H1 (cell line): ENCODE data around the gene ERC1. TPM values are rescaled to one million over a fixed set of nuclear protein-coding genes. Genes with fewer than 3 reads are reported as not detected.

Experiments
- CTCF ChIA-PET: fragments of 300-600 bp; sonication (Branson Sonifier 250); formaldehyde crosslinking; loops from one replicate; lab custom pipeline; 2021; ENCODE audit not compliant: partially characterized antibody; lab: Charles Lee
- POLR2A ChIA-PET: fragments of 300-600 bp; sonication (Branson Sonifier 250); formaldehyde crosslinking; loops from one replicate; lab custom pipeline; 2021; ENCODE audit warnings: inconsistent platforms; ENCODE audit not compliant: partially characterized antibody; lab: Charles Lee
- DNase-seq, 2 experiments: peaks; one replicate each; pipeline versions ENCODE4 v3.0.0 to v3.0.0-alpha.2; 2010 to 2022; ENCODE audit warnings: low spot score in 2 of 2, low read depth in 1 of 2, mixed read lengths in 1 of 2
- FAIRE-seq: peaks from 2 replicates; lab custom pipeline; 2011; peaks lifted over from hg19 to GRCh38; lab: Jason Lieb, UNC
- H2AFZ ChIP-seq: 2 replicates; pipeline ENCODE4 v1.8.1; 2012; ENCODE audit warnings: low read length, inconsistent platforms
- H2AK5ac ChIP-seq: 2 replicates; pipeline ENCODE4 v1.6.1; 2013; ENCODE audit warnings: low read depth, low read length
- H2BK120ac ChIP-seq: replicated peaks from 2 replicates; pipeline ENCODE3; 2013; ENCODE audit warnings: low read depth, low read length, inconsistent platforms
- H2BK12ac ChIP-seq: 2 replicates; pipeline ENCODE4 v1.6.1; 2013; ENCODE audit warnings: low read depth, low read length
- H2BK15ac ChIP-seq: 2 replicates; pipeline ENCODE4 v1.6.1; 2013; ENCODE audit warnings: low read length
- H2BK20ac ChIP-seq: 2 replicates; pipeline ENCODE4 v1.6.1; 2013; ENCODE audit warnings: low read length
- H2BK5ac ChIP-seq: 2 replicates; pipeline ENCODE4 v1.6.1; 2013; ENCODE audit warnings: low read depth, low read length
- H3K14ac ChIP-seq: 2 replicates; pipeline ENCODE4 v1.6.1; 2013; ENCODE audit warnings: inconsistent platforms; ENCODE audit not compliant: insufficient read length
- H3K18ac ChIP-seq: 2 replicates; pipeline ENCODE4 v1.6.1; 2013; ENCODE audit warnings: low read length; ENCODE audit errors: extremely low read depth
- H3K23ac ChIP-seq: 2 replicates; pipeline ENCODE4 v1.6.1; 2013; ENCODE audit warnings: inconsistent platforms; ENCODE audit not compliant: insufficient read length
- H3K23me2 ChIP-seq: 2 replicates; pipeline ENCODE4 v1.6.1; 2013; ENCODE audit warnings: low read depth, low read length
- H3K27ac ChIP-seq: 2 replicates; pipeline ENCODE4 v1.6.1; 2011; ENCODE audit warnings: low read depth, low read length, inconsistent platforms
- H3K27me3 ChIP-seq, 4 experiments: replicated peaks in 1 of 4; 1 replicate in 1 of 4; 2 replicates in 3 of 4; pipeline versions ENCODE4 v1.6.1 to v1.8.1; 2011 to 2013; ENCODE audit warnings: low read length in 3 of 4, mild to moderate bottlenecking in 3 of 4, inconsistent platforms in 2 of 4, mixed read lengths in 2 of 4, moderate library complexity in 1 of 4; ENCODE audit not compliant: control insufficient read depth in 3 of 4, insufficient read depth in 3 of 4; ENCODE audit errors: extremely low read depth in 1 of 4
- H3K36me3 ChIP-seq, 4 experiments: 2 replicates each; pipeline versions ENCODE4 v1.6.1 to v1.8.1; 2011 to 2013; ENCODE audit warnings: mild to moderate bottlenecking in 4 of 4, low read length in 3 of 4, moderate library complexity in 2 of 4, control low read depth in 1 of 4, inconsistent platforms in 1 of 4; ENCODE audit not compliant: insufficient read depth in 4 of 4, control insufficient read depth in 2 of 4
- H3K4ac ChIP-seq: replicated peaks from 2 replicates; pipeline ENCODE3; 2013; ENCODE audit warnings: low read length, low read depth, mixed read lengths, inconsistent platforms; ENCODE audit not compliant: insufficient read length
- H3K4me1 ChIP-seq, 4 experiments: replicated peaks in 1 of 4; 1 replicate in 1 of 4; 2 replicates in 3 of 4; pipeline versions ENCODE4 v1.6.1 to v1.8.1; 2011 to 2013; ENCODE audit warnings: low read length in 3 of 4, inconsistent platforms in 2 of 4, mixed read lengths in 1 of 4; ENCODE audit not compliant: insufficient read depth in 4 of 4, control insufficient read depth in 3 of 4
- H3K4me2 ChIP-seq, 2 experiments: 2 replicates each; pipeline versions ENCODE4 v1.6.1 to v1.8.1; 2011 to 2013; ENCODE audit warnings: low read depth in 2 of 2, low read length in 2 of 2, control low read depth in 1 of 2, inconsistent platforms in 1 of 2, mild to moderate bottlenecking in 1 of 2; ENCODE audit not compliant: insufficient read depth in 1 of 2
- H3K4me3 ChIP-seq, 4 experiments: fragments of 200-600, 300-600 bp in 1 of 4; sonication (generic), shearing (Covaris generic), sonication (Bioruptor Twin) in 1 of 4; 2 replicates each; pipeline versions ENCODE4 v1.5.1 to v1.8.1; 2011 to 2016; ENCODE audit warnings: low read length in 4 of 4, low read depth in 3 of 4, control low read depth in 2 of 4, inconsistent platforms in 2 of 4, mild to moderate bottlenecking in 2 of 4, mixed read lengths in 1 of 4, moderate library complexity in 1 of 4; ENCODE audit not compliant: insufficient read depth in 2 of 4; ENCODE audit errors: extremely low read depth in 1 of 4
- H3K56ac ChIP-seq: replicated peaks from 2 replicates; pipeline ENCODE3; 2013; ENCODE audit warnings: low read depth, mild to moderate bottlenecking, mixed read lengths, low read length, inconsistent platforms; ENCODE audit not compliant: insufficient read length
- H3K79me1 ChIP-seq: 2 replicates; pipeline ENCODE4 v1.6.1; 2013; ENCODE audit warnings: low read depth, low read length, control low read depth
- H3K79me2 ChIP-seq, 2 experiments: 2 replicates each; pipeline versions ENCODE4 v1.6.1 to v1.8.1; 2012 to 2013; ENCODE audit warnings: low read length in 2 of 2, mild to moderate bottlenecking in 2 of 2, inconsistent platforms in 1 of 2; ENCODE audit not compliant: insufficient read depth in 2 of 2, control insufficient read depth in 1 of 2
- H3K9ac ChIP-seq, 4 experiments: replicated peaks in 1 of 4; 1 replicate in 1 of 4; 2 replicates in 3 of 4; pipeline versions ENCODE4 v1.6.1 to v1.8.1; 2011 to 2013; ENCODE audit warnings: low read depth in 3 of 4, low read length in 3 of 4, control low read depth in 2 of 4, mild to moderate bottlenecking in 2 of 4, moderate library complexity in 2 of 4, inconsistent platforms in 1 of 4; ENCODE audit errors: extremely low read depth in 1 of 4
- H3K9me3 ChIP-seq, 2 experiments: 2 replicates each; pipeline versions ENCODE4 v1.6.1 to v1.8.1; 2012 to 2013; ENCODE audit warnings: mild to moderate bottlenecking in 2 of 2, moderate library complexity in 2 of 2, control low read depth in 1 of 2, inconsistent platforms in 1 of 2, low read depth in 1 of 2, low read length in 1 of 2, mixed read lengths in 1 of 2; ENCODE audit not compliant: insufficient read depth in 2 of 2
- H4K20me1 ChIP-seq, 2 experiments: replicated peaks in 1 of 2; 2 replicates each; pipeline versions ENCODE3 to v1.8.1; 2011 to 2013; ENCODE audit warnings: inconsistent platforms in 2 of 2, low read length in 2 of 2, mild to moderate bottlenecking in 1 of 2; ENCODE audit not compliant: insufficient read depth in 2 of 2, control insufficient read depth in 1 of 2
- H4K5ac ChIP-seq: 2 replicates; pipeline ENCODE4 v1.6.1; 2013; ENCODE audit warnings: low read length, low read depth, mixed read lengths, inconsistent platforms; ENCODE audit not compliant: insufficient read length
- H4K8ac ChIP-seq: 2 replicates; pipeline ENCODE4 v1.8.0; 2013; ENCODE audit warnings: mild to moderate bottlenecking, moderate library complexity, low read length, inconsistent platforms; ENCODE audit not compliant: insufficient read depth; ENCODE audit errors: extremely low read depth
- H4K91ac ChIP-seq: replicated peaks from 2 replicates; pipeline ENCODE3; 2013; ENCODE audit warnings: low read length, mixed read lengths, inconsistent platforms; ENCODE audit not compliant: insufficient read length
- ASH2L ChIP-seq: fragments of 200-600, 300-600 bp; sonication (generic); IDR thresholded peaks from one replicate; pipeline ENCODE4 v1.7.1; 2017; ENCODE audit warnings: low read length
- CHD1 ChIP-seq: IDR thresholded peaks from 2 replicates; pipeline ENCODE4 v1.6.1; 2012; ENCODE audit warnings: low read depth, low read length, improper control_type of control experiment
- EGR1 ChIP-seq: IDR thresholded peaks from 2 replicates; pipeline ENCODE4 v1.6.1; 2011; ENCODE audit warnings: low read depth, low read length, borderline replicate concordance
- KDM4A ChIP-seq: IDR thresholded peaks from one replicate; pipeline ENCODE4 v1.7.1; 2012; ENCODE audit warnings: low read depth, mild to moderate bottlenecking, moderate library complexity, low read length, inconsistent platforms; ENCODE audit not compliant: severe bottlenecking
- RAD21 ChIP-seq, 2 experiments: IDR thresholded peaks in 1 of 2; conservative IDR thresholded peaks in 1 of 2; 2 replicates each; pipeline ENCODE4 v1.6.1; 2011; ENCODE audit warnings: low read depth in 2 of 2, low read length in 2 of 2, improper control_type of control experiment in 1 of 2, inconsistent platforms in 1 of 2, mild to moderate bottlenecking in 1 of 2, moderate library complexity in 1 of 2
- RFX5 ChIP-seq: IDR thresholded peaks from 2 replicates; pipeline ENCODE4 v1.6.1; 2011; ENCODE audit warnings: low read depth, low read length, improper control_type of control experiment, borderline replicate concordance
- SAP30 ChIP-seq: fragments of 300-600 bp; sonication (generic); IDR thresholded peaks from 2 replicates; pipeline ENCODE4 v1.7.1; 2012; ENCODE audit warnings: low read length, moderate library complexity, mild to moderate bottlenecking, inconsistent platforms; ENCODE audit not compliant: insufficient read depth, insufficient replicate concordance
- TAF1 ChIP-seq: IDR thresholded peaks from 2 replicates; pipeline ENCODE4 v1.6.1; 2011; ENCODE audit warnings: mild to moderate bottlenecking, low read depth, low read length
- TEAD4 ChIP-seq: IDR thresholded peaks from 2 replicates; pipeline ENCODE4 v1.6.1; 2012; ENCODE audit warnings: low read depth, low read length, inconsistent platforms, mixed read lengths
- ZNF274 ChIP-seq: IDR thresholded peaks from 2 replicates; pipeline ENCODE4 v1.7.0; 2012; ENCODE audit warnings: low read length, borderline replicate concordance; ENCODE audit errors: extremely low read depth
- WGBS, 2 experiments: shearing (Covaris generic) in 1 of 2; methylation state at CpG; one replicate each; pipeline versions ENCODE4 v1.1.6 to v1.1.7; 2013 to 2015; ENCODE audit warnings: low lambda C conversion rate in 2 of 2, mixed read lengths in 2 of 2, inconsistent platforms in 1 of 2, low coverage in 1 of 2, missing lambda C conversion rate in 1 of 2; ENCODE audit not compliant: insufficient replicate concordance in 2 of 2, insufficient coverage in 1 of 2, insufficient read length in 1 of 2; ENCODE audit errors: extremely low coverage in 1 of 2, missing lambda C conversion rate in 1 of 2; 5-methylcytosine and 5-hydroxymethylcytosine counted together
- polyA plus RNA-seq, 7 experiments: library from polyadenylated mRNA; depleted of rRNA in 3 of 7; stranded (reverse) in 5 of 7; unstranded in 2 of 7; fragments of >200 nt in 5 of 7; fragments of 200-250 nt in 2 of 7; gene quantifications; 1 replicate in 5 of 7; 2 replicates in 1 of 7; 4 replicates in 1 of 7; pipeline versions ENCODE4 v1.2.1 to v1.2.3, GENCODE V29; 2011 to 2013; ENCODE audit warnings: missing spikeins in 2 of 7, mixed read lengths in 2 of 7
- total RNA-seq: library from RNA; stranded (reverse); fragmentation: NEBNext Ultra II Directional; extraction: Animal tissue kit (Norgen Biotek cat#: 25700); gene quantifications from 2 replicates; pipeline ENCODE4 v1.2.1, GENCODE V29; 2021
- TF ChIP-seq, protein P1 (sequence below): IDR thresholded peaks from 2 replicates; pipeline ENCODE4 v1.6.1; 2012; ENCODE audit warnings: inconsistent platforms

Gene ERC1
- total and polyA plus RNA-seq, 2 of the 8 experiments (the other 6 are each of a cell fraction or from before 2014, with no cell fraction given): 7.8 to 45.7 TPM

DNA sequence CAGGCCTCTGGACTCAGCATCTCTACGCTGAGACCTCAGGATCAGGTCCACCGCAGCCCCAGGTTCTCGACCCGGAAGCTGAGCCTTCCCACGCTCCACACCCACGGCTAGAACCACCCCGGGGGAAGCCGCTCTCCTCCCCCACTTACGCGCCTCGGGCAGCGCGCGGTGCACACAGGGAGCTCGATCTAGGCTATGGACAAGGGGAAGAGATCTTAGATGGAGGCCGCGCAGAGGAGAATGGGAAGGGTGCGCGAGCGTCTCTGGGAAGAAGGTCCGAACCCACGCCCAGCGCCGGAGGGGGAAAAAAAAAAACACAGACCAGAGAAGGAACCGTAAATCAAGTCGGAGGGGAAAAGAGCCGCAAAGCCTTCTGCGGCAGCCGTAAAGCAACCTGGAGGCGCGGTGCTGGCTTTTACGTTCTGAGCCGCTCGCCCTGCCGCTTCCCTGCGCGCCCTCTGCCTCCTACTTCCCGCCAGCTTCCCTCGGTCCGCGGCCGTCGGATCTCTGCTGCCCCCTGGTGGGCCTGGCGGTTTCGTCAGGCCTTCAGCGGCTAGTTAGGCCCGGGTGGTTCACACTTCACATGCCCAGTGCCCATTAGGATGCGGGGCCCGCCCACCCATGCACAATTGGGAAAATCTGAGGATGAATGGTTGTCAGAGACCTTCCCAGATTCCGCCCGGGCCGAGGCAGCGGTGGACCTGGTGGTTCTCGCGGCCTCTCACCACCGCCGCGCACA, 41.4 kb upstream of the ERC1 start, which contains the start of gene RAD52:
TSS of gene RAD52 (minus strand) at position 242 of the 739 bp plus-strand sequence. CDS start 16,636 bp downstream, outside the sequence.
- Histone ChIP-seq H3K14ac (no peak within 1 kb of the TSS), H3K4ac (peak within 1 kb of the TSS; percentile 92), H3K23ac (no peak within 1 kb of the TSS), H3K23me2 (no peaks in the 10 kb centered on the region; the same call in 1 of the 2 replicates), H2BK120ac (peak within 1 kb of the TSS; percentile 82), H4K20me1 (no peaks in the 10 kb centered on the region), H3K4me3 (peak within 1 kb of the TSS; percentile 84 to 94 (median 86)), H2BK15ac (no peak within 1 kb of the TSS), H3K36me3 (no peaks in the 10 kb centered on the region), H3K9ac (peak within 1 kb of the TSS; percentile 63 to 89 (median 76)), H3K9me3 (no peaks in the 10 kb centered on the region), H2BK20ac (no peak within 1 kb of the TSS), H2BK12ac (peak within 1 kb of the TSS; percentile 68), H3K79me2 (peaks cover 0 to 28% of the 10 kb centered on the region in 2 experiments; a peak in 2 of 4 replicates), H2BK5ac (peak within 1 kb of the TSS; percentile 92), H4K91ac (peak within 1 kb of the TSS; percentile 88), H2AK5ac (no peak within 1 kb of the TSS), H3K4me1 (no peaks in the 10 kb centered on the region), H2AFZ (peak within 1 kb of the TSS; percentile 67; the same call in 1 of the 2 replicates), H3K27ac (peak within 1 kb of the TSS; percentile 94), H3K18ac (peak within 1 kb of the TSS; percentile 91; the same call in 1 of the 2 replicates), H3K79me1 (peaks cover 4% of the 10 kb centered on the region; the same call in 1 of the 2 replicates), H3K4me2 (peak within 1 kb of the TSS; percentile 71 to 75), H3K27me3 (no peaks in the 10 kb centered on the region), H4K5ac (peak within 1 kb of the TSS; percentile 89), H4K8ac (peak within 1 kb of the TSS; percentile 96), H3K56ac (peak within 1 kb of the TSS; percentile 82)
- DNase-seq (peak; percentile 98 to 100), FAIRE-seq (no peak)
- 1% methylated on average over 44 of the region's 58 CpGs; no CpG with 5 or more reads in 1 of the 2 experiments for WGBS, 2 experiments
- ChIA-PET POLR2A (interaction anchor here (0.6 to 2.2 kb wide), 22 partner anchors 8 to 484 kb away, joined by 3 to 9 read pairs (median 3); no protein-coding TSS in a partner anchor), CTCF (interaction anchor here (0.6 to 1.6 kb wide), 13 partner anchors 9 to 734 kb away, joined by 3 to 9 read pairs (median 3); no protein-coding TSS in a partner anchor)
- TF ChIP-seq TEAD4 (no peak; the same call in 1 of the 2 replicates), SAP30 (no peak), CHD1 (no peak), KDM4A (peak; percentile 93), RAD21 (IDR thresholded peaks at IDR 0.05 in 1 of 2, conservative IDR thresholded peaks at IDR 0.05 in 1 of 2; ENCODE audit: low read depth in 2 of 2, low read length in 2 of 2) (peak; percentile 69 to 77), ASH2L (peak; percentile 63), RFX5 (no peak), ZNF274 (no peak), EGR1 (no peak), TAF1 (peak; percentile 58)
- TF ChIP-seq, protein P1, sequence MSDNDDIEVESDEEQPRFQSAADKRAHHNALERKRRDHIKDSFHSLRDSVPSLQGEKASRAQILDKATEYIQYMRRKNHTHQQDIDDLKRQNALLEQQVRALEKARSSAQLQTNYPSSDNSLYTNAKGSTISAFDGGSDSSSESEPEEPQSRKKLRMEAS: peak; percentile 63
